Stomach smooth muscle (tissue), 2 donors: Measurements from ENCODE around the gene MVB12A.

Source experiments
- H3K27ac ChIP-seq: one replicate; pipeline ENCODE4 v1.7.0; 2013; ENCODE audit warnings: mild to moderate bottlenecking, low read length, inconsistent platforms
- H3K27me3 ChIP-seq, 2 donors: one replicate each; pipeline ENCODE4 v1.7.0; 2013; ENCODE audit warnings: low read length in 2 of 2; ENCODE audit not compliant: insufficient read depth in 2 of 2, control insufficient read depth in 1 of 2
- H3K36me3 ChIP-seq, 2 donors: one replicate each; pipeline ENCODE4 v1.7.0; 2013; ENCODE audit warnings: low read length in 2 of 2; ENCODE audit not compliant: control insufficient read depth in 2 of 2, insufficient read depth in 2 of 2
- H3K4me1 ChIP-seq: one replicate; pipeline ENCODE4 v1.7.0; 2013; ENCODE audit warnings: low read length; ENCODE audit not compliant: control insufficient read depth, insufficient read depth
- H3K4me3 ChIP-seq, 2 donors: one replicate each; pipeline ENCODE4 v1.7.0; 2013; ENCODE audit warnings: low read length in 2 of 2
- H3K9ac ChIP-seq, 2 donors: one replicate each; pipeline ENCODE4 v1.7.0; 2013; ENCODE audit warnings: low read length in 2 of 2, mild to moderate bottlenecking in 1 of 2
- H3K9me3 ChIP-seq, 2 donors: one replicate each; pipeline ENCODE4 v1.7.0; 2013; ENCODE audit warnings: low read length in 2 of 2; ENCODE audit not compliant: control insufficient read depth in 2 of 2
- donor health status: healthy.
- donor health status: Pancreatic carcinoma.

Gene MVB12A

GRCh38 chr19:17421942-17422341, 2.1 kb downstream of the MVB12A start:
- Histone ChIP-seq H3K36me3 (peaks cover 0 to 5% of the 10 kb centered on the region in 2 donors), H3K9ac (no peak overlapping the region), H3K9me3 (no peaks in the 10 kb centered on the region), H3K27me3 (no peaks in the 10 kb centered on the region), H3K27ac (no peak overlapping the region), H3K4me3 (no peak overlapping the region), H3K4me1 (peaks cover 10% of the 10 kb centered on the region)

GRCh38 chr19:17423429-17424208, 3.8 kb downstream of the MVB12A start:
- H3K9ac ChIP-seq: no peak overlapping the region
- H3K4me3 ChIP-seq: no peak overlapping the region
- H3K4me1 ChIP-seq: peaks cover 10% of the 10 kb centered on the region
- H3K27me3 ChIP-seq: no peaks in the 10 kb centered on the region
- no peak overlapping the region for H3K27ac ChIP-seq
- peaks cover 0 to 5% of the 10 kb centered on the region in 2 donors for H3K36me3 ChIP-seq
- no peaks in the 10 kb centered on the region for H3K9me3 ChIP-seq

DNA sequence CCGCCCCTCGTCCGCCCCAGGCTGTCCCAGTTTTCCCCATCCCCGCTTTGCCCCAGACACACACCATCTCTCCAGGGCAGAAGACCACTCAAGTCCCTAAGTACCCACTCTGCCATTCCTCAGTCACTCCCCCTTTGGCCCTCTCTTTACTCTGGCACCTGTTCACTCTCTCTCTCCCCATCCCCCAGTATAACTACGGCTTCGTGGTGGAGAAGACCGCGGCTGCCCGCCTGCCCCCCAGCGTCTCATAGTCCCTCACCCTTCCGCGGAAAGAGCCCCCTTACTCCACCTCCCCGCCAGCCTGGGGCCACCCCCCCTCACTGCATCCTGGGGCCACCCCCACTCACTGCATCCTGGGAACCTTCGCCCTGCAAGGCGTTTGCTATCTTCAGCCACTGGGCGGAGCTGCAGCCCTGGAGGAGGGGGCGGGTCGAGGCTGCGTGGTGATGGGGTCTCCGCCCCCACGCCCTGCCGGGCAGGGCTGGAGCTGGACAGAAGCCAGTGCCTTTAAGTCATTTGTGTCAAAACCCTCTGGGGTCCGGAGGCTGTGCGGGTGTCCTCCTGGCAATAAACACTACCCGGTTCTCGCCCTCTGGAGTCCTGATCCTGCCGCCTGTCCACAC, 5.0 kb downstream of the MVB12A start:
- Histone ChIP-seq H3K36me3 (peaks cover 0 to 5% of the 10 kb centered on the region in 2 donors), H3K27ac (no peak overlapping the region), H3K4me1 (peaks cover 8% of the 10 kb centered on the region), H3K4me3 (no peak overlapping the region), H3K9ac (no peak overlapping the region), H3K9me3 (no peaks in the 10 kb centered on the region), H3K27me3 (no peaks in the 10 kb centered on the region)

DNA sequence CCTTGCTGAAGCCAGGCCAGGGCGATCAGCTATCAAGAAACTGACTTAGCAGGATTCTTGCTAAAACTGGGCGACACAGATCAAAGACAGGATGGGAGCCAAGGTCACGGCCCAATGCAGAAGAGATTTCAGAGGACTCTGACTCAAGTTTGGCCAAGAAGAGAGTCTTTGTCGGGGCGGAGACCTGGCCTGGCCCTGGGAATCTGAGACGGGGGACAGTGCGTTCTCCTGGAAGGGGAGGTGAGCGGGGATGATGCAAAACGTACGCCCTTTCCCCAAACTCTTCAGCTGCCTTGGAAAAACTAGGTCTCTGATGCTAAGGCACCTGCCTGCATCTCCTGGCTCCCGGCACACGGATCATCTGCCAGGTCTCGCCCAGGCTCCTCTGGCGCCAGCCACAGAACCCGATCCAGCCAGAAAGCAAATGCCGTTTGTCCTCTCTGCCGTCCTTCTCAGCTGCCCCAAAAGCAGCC, 9.8 kb downstream of the MVB12A start:
- Histone ChIP-seq H3K27ac (no peak overlapping the region), H3K9me3 (no peaks in the 10 kb centered on the region), H3K36me3 (no peaks in the 10 kb centered on the region), H3K4me1 (no peaks in the 10 kb centered on the region), H3K4me3 (no peak overlapping the region), H3K9ac (no peak overlapping the region), H3K27me3 (no peaks in the 10 kb centered on the region)

GRCh38 chr19:17431417-17431816, 11.6 kb downstream of the MVB12A start:
- Histone ChIP-seq H3K9me3 (no peaks in the 10 kb centered on the region), H3K36me3 (peaks cover 0 to 3% of the 10 kb centered on the region in 2 donors), H3K9ac (no peak overlapping the region), H3K4me1 (no peaks in the 10 kb centered on the region), H3K27ac (no peak overlapping the region), H3K27me3 (no peaks in the 10 kb centered on the region), H3K4me3 (no peak overlapping the region)

- no peaks in the 10 kb centered on the region for H3K27me3 ChIP-seq
- H3K36me3 ChIP-seq: peaks cover 0 to 3% of the 10 kb centered on the region in 2 donors
- H3K27ac ChIP-seq: no peak overlapping the region
- no peak overlapping the region for H3K4me3 ChIP-seq
- no peak overlapping the region for H3K9ac ChIP-seq
- no peaks in the 10 kb centered on the region for H3K4me1 ChIP-seq
- no peaks in the 10 kb centered on the region for H3K9me3 ChIP-seq
These were observed 15.4 kb downstream of the MVB12A start for GRCh38 chr19:17435218-17435617.

GRCh38 chr19:17436094-17436873, 16.4 kb downstream of the MVB12A start:
- Histone ChIP-seq H3K27me3 (no peaks in the 10 kb centered on the region), H3K9me3 (peaks cover 0 to 1% of the 10 kb centered on the region in 2 donors), H3K4me3 (no peak overlapping the region), H3K36me3 (peaks cover 0 to 3% of the 10 kb centered on the region in 2 donors), H3K4me1 (no peaks in the 10 kb centered on the region), H3K27ac (no peak overlapping the region), H3K9ac (no peak overlapping the region)

DNA sequence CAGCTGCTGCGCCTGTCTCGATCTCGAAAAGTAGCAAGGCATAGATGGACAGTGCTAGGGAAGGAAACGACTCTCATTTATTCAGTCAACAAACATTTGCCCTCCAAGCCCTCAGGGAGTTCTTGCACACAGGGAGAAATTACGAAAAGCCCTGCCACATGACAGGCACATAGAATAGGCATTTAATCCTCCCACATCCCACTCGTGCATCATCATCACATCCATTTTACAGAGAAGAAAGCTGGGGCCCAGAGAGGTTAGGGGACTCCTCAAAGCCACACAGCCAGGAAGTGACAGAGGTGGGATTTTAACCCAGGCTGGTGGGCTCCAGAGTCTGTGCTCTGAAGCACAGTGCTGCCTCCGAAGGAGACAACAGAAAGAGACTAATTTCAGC, 17.0 kb downstream of the MVB12A start:
- Histone ChIP-seq H3K27me3 (no peaks in the 10 kb centered on the region), H3K27ac (no peak overlapping the region), H3K4me3 (no peak overlapping the region), H3K9me3 (peaks cover 0 to 4% of the 10 kb centered on the region in 2 donors), H3K9ac (no peak overlapping the region), H3K36me3 (peaks cover 0 to 3% of the 10 kb centered on the region in 2 donors), H3K4me1 (no peaks in the 10 kb centered on the region)

GRCh38 chr19:17441241-17442021, 21.6 kb downstream of the MVB12A start:
- Histone ChIP-seq H3K4me3 (no peak overlapping the region), H3K27ac (no peak overlapping the region), H3K4me1 (no peaks in the 10 kb centered on the region), H3K9me3 (peaks cover 0 to 4% of the 10 kb centered on the region in 2 donors), H3K9ac (no peak overlapping the region), H3K27me3 (no peaks in the 10 kb centered on the region), H3K36me3 (no peaks in the 10 kb centered on the region)

- no peak overlapping the region for H3K4me3 ChIP-seq
- H3K36me3 ChIP-seq: no peaks in the 10 kb centered on the region
- no peak overlapping the region for H3K9ac ChIP-seq
- peaks cover 0 to 4% of the 10 kb centered on the region in 2 donors for H3K9me3 ChIP-seq
- H3K4me1 ChIP-seq: peaks cover 7% of the 10 kb centered on the region
- H3K27me3 ChIP-seq: no peaks in the 10 kb centered on the region
- no peak overlapping the region for H3K27ac ChIP-seq
These were observed 25.8 kb downstream of the MVB12A start for GRCh38 chr19:17445526-17446165.
